ENCODE results near the gene DMWD. TPM values are rescaled to one million over a fixed set of nuclear protein-coding genes. Genes with fewer than 3 reads are reported as not detected.

Gene DMWD
- polyA plus RNA-seq, 1 of the 3 experiments (the other 2 are of a cell fraction): 40.6 TPM

- TF ChIP-seq ZBTB33 (IDR thresholded peaks at IDR 0.05; ENCODE audit: borderline replicate concordance, low read depth) (no peak), RFX5 (IDR thresholded peaks at IDR 0.05; ENCODE audit: low read length) (no peak), CTCF (IDR thresholded peaks at IDR 0.05) (no peak), FOXM1 (IDR thresholded peaks at IDR 0.05; ENCODE audit: low read depth) (no peak), SMC3 (IDR thresholded peaks at IDR 0.05; ENCODE audit: low read depth, low read length) (no peak), MAX (IDR thresholded peaks at IDR 0.05; ENCODE audit: low read depth) (peak; percentile 64; the same call in 1 of the 2 replicates), TCF12 (IDR thresholded peaks at IDR 0.05) (peak; percentile 61), NFIC (IDR thresholded peaks at IDR 0.05; ENCODE audit: borderline replicate concordance) (peak; percentile 78), ELF1 (IDR thresholded peaks at IDR 0.05) (no peak; the same call in 1 of the 2 replicates)
Measured at GRCh38 chr19:45768984-45769782, 23.5 kb downstream of the DMWD start, which contains the start of gene SIX5 (continued).

GRCh38 chr19:45768655-45768983 is 24.0 kb downstream of the DMWD start:
- Histone ChIP-seq H3K4me3 (ENCODE audit: low read depth in 2 of 2, low read length in 1 of 2) (peak overlapping the region; percentile 64 to 70), H3K4me2 (peak overlapping the region; percentile 99), H3K27me3 (ENCODE audit: insufficient read depth) (no peaks in the 10 kb centered on the region), H3F3A (replicated peaks; ENCODE audit: insufficient read depth) (peaks cover 36% of the 10 kb centered on the region), H3K79me2 (ENCODE audit: insufficient read depth) (no peaks in the 10 kb centered on the region), H3K4me1 (ENCODE audit: control insufficient read depth in 1 of 2, insufficient read depth in 2 of 2, low read depth in 1 of 2, low read length in 1 of 2) (peaks cover 8 to 30% of the 10 kb centered on the region in 2 experiments; a peak in 3 of 4 replicates), H3K9ac (peak overlapping the region; percentile 78), H2AFZ (ENCODE audit: low read depth) (peak overlapping the region; percentile 54; the same call in 1 of the 2 replicates), H3K9me2 (no peaks in the 10 kb centered on the region), H3K36me3 (replicated peaks in 1 of 2; ENCODE audit: control insufficient read depth in 1 of 2, insufficient read depth in 2 of 2, low read length in 1 of 2) (peaks cover 7 to 24% of the 10 kb centered on the region in 2 experiments), H3K27ac (ENCODE audit: low read depth in 2 of 2, low read length in 1 of 2) (peak overlapping the region; percentile 84 to 95), H4K20me1 (ENCODE audit: insufficient read depth) (peaks cover 11% of the 10 kb centered on the region; the same call in 1 of the 2 replicates), H3K9me3 (no peaks in the 10 kb centered on the region)
- ChIA-PET POLR2A (interaction anchor here (1.2 to 3.6 kb wide), 4 partner anchors 14 to 51 kb away, joined by 3 to 11 read pairs (median 4); partner anchors contain the start of genes DMPK, DMWD and FBXO46), CTCF (interaction anchor here (1.0 to 5.9 kb wide), 13 partner anchors 8 to 114 kb away, joined by 3 to 100 read pairs (median 7); partner anchors contain the start of genes DMWD and QPCTL)
- DNase-seq: no peak
- WGBS (ENCODE audit: low lambda C conversion rate): 1% methylated on average over 15 of the region's 33 CpGs
- peak; percentile 13; the same call in 1 of the 2 replicates for TF ChIP-seq YY1 (IDR thresholded peaks at IDR 0.05; ENCODE audit: low read depth)
- no peak for TF ChIP-seq RCOR1 (IDR thresholded peaks at IDR 0.05; ENCODE audit: low read length)
- TF ChIP-seq FOXJ3 (CRISPR knock-in tag; IDR thresholded peaks at IDR 0.05): no peak
- TF ChIP-seq MXI1 (IDR thresholded peaks at IDR 0.05; ENCODE audit: low read depth, low read length): no peak
- peak; percentile 3; the same call in 1 of the 2 replicates for TF ChIP-seq TAF1 (IDR thresholded peaks at IDR 0.05; ENCODE audit: borderline replicate concordance, low read depth, low read length)
- TF ChIP-seq JUND (IDR thresholded peaks at IDR 0.05): no peak

Data from SK-N-SH (cell line).